ENCODE results near the gene A2ML1. TPM values are rescaled to one million over a fixed set of nuclear protein-coding genes. Genes with fewer than 3 reads are reported as not detected.

Gene A2ML1
- total and polyA plus RNA-seq, 2 donors (not counting 3 experiments of a cell fraction or from before 2014, with no cell fraction given): not detected

DNA sequence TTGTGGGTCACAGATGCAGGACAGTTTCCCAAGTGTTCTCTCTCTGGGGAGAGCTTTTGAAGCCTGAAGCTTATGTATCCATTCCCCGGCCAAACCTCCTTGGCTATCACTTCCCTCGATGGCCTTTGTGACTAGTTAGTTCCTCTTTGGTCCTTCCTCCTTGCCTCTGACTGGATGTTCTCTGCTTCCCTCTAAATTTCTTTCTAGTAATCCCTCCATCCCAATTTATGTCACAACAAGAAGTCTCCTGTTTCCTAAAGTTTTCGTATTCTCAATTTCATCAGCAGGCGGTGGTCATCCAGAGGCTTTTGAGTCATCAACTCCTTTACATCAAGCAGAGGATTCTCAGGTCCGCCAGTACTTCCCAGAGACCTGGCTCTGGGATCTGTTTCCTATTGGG, 27.5 kb downstream of the A2ML1 start:
- intact Hi-C loops (cut with micrococcal nuclease) (no loop called here), dilution Hi-C loops (cut with MboI; ENCODE audit: extremely low pct_ligation_motif_present, low sequenced_read_pairs) (no loop called here)
- Histone ChIP-seq H3K27ac (ENCODE audit: insufficient read depth, low read depth, low read length) (no peak overlapping the region), H3K79me2 (ENCODE audit: control insufficient read depth, insufficient read depth, low read length) (no peaks in the 10 kb centered on the region), H3K9me1 (replicated peaks; ENCODE audit: control insufficient read depth, extremely low read depth, insufficient read depth, low read length) (no peaks in the 10 kb centered on the region), H3K36me3 (ENCODE audit: control insufficient read depth in 2 of 2, extremely low read depth in 1 of 2, insufficient read depth in 2 of 2, low read length in 2 of 2) (no peaks in the 10 kb centered on the region), H3K27me3 (ENCODE audit: control insufficient read depth in 2 of 2, insufficient read depth in 2 of 2, low read length in 2 of 2) (no peaks in the 10 kb centered on the region), H3K4me1 (ENCODE audit: control insufficient read depth, extremely low read depth, insufficient read depth, low read length) (no peaks in the 10 kb centered on the region), H3K9me3 (replicated peaks; ENCODE audit: control insufficient read depth, insufficient read depth, low read length) (no peaks in the 10 kb centered on the region), H4K20me1 (replicated peaks; ENCODE audit: control insufficient read depth, extremely low read depth, insufficient read depth, low read length) (no peaks in the 10 kb centered on the region), H2AFZ (ENCODE audit: low read depth, low read length) (no peak overlapping the region), H3K4me2 (ENCODE audit: insufficient read depth, low read length) (no peak overlapping the region), H3K4me3 (replicated peaks in 1 of 3; ENCODE audit: insufficient read depth in 1 of 3, low read depth in 1 of 3, low read length in 3 of 3) (no peak overlapping the region), H3K9ac (replicated peaks; ENCODE audit: extremely low read depth, insufficient read depth, low read length) (no peak overlapping the region)
- no TSS peak for BruUV-seq (replicated peaks)
- no peak for DNase-seq (ENCODE audit: low read depth, low spot score)
- ChIA-PET POLR2A (no interaction called here), CTCF (interaction anchor here (1.4 kb wide), 1 partner anchor 11 kb away, joined by 7 read pairs; no protein-coding TSS in a partner anchor)
- TF ChIP-seq MYC (IDR thresholded peaks at IDR 0.05; ENCODE audit: low read depth, low read length) (no peak), GATA2 (IDR thresholded peaks at IDR 0.05; ENCODE audit: insufficient read depth, insufficient read length, low read depth, low read length) (no peak), EZH2 (IDR thresholded peaks at IDR 0.05; ENCODE audit: borderline replicate concordance, low read depth, low read length, severe bottlenecking) (no peak), FOS (IDR thresholded peaks at IDR 0.05; ENCODE audit: borderline replicate concordance, insufficient read depth, low read length) (no peak), MAX (IDR thresholded peaks at IDR 0.05; ENCODE audit: insufficient read depth, insufficient read length) (no peak), POLR2A (IDR thresholded peaks at IDR 0.05; ENCODE audit: low read depth, low read length) (no peak)
- TF ChIP-seq, protein P1, sequence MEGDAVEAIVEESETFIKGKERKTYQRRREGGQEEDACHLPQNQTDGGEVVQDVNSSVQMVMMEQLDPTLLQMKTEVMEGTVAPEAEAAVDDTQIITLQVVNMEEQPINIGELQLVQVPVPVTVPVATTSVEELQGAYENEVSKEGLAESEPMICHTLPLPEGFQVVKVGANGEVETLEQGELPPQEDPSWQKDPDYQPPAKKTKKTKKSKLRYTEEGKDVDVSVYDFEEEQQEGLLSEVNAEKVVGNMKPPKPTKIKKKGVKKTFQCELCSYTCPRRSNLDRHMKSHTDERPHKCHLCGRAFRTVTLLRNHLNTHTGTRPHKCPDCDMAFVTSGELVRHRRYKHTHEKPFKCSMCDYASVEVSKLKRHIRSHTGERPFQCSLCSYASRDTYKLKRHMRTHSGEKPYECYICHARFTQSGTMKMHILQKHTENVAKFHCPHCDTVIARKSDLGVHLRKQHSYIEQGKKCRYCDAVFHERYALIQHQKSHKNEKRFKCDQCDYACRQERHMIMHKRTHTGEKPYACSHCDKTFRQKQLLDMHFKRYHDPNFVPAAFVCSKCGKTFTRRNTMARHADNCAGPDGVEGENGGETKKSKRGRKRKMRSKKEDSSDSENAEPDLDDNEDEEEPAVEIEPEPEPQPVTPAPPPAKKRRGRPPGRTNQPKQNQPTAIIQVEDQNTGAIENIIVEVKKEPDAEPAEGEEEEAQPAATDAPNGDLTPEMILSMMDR (IDR thresholded peaks at IDR 0.05; ENCODE audit: extremely low read depth in 1 of 2, insufficient read depth in 1 of 2, low read depth in 1 of 2, low read length in 2 of 2): no peak
- FAIRE-seq: no peak

Measured in endothelial cell of umbilical vein (primary cell).